GM20000 (cell line): ENCODE data around the gene LBX2.
A peak's percentile ranks its signal among the peaks of the same experiment; 100 is the strongest.

Experiments
- DNase-seq: peaks from one replicate; pipeline ENCODE4 v3.0.0; 2012; ENCODE audit warnings: low spot score
- TF ChIP-seq, protein P1 (sequence below): IDR thresholded peaks from 2 replicates; pipeline ENCODE4 v1.5.1; 2012; ENCODE audit warnings: mild to moderate bottlenecking, control low read depth; ENCODE audit errors: extremely low read depth, missing control alignments

LBX2 gene

DNA sequence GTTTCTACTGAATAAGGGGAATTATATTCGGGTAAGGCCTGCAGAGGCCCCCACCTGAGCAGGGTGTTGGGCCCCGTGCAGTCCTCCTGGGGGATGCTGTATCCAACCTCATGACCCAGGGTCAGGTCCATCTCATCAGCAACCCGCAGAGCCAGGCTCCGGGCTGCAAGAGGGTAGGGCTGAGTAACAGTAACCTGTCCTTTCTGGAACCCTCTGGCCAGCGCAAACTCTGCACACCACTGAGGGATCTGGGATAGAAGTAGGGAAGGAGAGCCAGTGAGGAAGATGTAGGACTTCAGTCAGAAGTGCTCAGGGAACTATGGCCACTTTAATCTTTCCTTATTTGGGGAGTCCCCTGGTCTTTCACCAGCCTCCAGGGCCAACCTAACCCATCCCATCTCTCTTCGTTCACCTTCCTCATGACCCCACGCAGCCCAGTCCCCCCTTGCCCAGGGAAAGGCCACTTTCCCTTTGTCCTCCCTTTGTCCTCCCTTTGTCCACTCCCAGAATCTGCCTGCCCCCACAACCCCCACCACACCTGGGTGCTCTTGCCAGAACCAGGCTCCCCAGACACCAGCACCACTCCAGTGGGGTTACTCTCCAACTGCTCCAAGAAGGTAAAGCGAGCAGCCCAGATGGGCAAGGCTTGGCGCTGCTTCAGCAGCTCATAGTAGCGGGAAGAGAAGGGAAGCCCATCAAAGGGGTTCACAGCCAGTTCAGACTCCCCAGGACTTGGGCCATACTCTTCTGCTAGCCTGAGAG is 25.7 kb upstream of the LBX2 start:
- TF ChIP-seq, protein P1, sequence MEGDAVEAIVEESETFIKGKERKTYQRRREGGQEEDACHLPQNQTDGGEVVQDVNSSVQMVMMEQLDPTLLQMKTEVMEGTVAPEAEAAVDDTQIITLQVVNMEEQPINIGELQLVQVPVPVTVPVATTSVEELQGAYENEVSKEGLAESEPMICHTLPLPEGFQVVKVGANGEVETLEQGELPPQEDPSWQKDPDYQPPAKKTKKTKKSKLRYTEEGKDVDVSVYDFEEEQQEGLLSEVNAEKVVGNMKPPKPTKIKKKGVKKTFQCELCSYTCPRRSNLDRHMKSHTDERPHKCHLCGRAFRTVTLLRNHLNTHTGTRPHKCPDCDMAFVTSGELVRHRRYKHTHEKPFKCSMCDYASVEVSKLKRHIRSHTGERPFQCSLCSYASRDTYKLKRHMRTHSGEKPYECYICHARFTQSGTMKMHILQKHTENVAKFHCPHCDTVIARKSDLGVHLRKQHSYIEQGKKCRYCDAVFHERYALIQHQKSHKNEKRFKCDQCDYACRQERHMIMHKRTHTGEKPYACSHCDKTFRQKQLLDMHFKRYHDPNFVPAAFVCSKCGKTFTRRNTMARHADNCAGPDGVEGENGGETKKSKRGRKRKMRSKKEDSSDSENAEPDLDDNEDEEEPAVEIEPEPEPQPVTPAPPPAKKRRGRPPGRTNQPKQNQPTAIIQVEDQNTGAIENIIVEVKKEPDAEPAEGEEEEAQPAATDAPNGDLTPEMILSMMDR = no peak
- DNase-seq = no peak

DNA sequence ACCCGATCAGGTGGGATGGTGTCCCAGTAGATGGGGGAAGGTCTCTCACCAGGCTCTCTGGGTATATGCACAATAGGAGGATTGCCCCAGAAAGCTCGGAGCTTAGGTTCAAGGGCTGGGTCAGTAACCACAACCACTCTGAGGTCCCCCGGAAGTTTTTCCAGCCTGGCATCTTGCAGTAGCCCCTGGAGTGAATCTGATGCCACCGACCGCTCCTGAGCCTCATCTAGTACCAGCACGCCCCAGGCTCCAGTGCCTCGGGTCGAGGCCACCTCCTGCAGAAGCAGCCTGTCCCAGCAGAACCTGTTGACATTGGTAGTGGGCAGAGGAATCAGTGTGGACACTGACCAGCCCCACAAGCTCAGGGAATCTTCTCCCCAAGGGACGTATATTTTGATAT is 24.6 kb upstream of the LBX2 start:
- no peak for DNase-seq
- TF ChIP-seq, protein P1 = no peak

DNA sequence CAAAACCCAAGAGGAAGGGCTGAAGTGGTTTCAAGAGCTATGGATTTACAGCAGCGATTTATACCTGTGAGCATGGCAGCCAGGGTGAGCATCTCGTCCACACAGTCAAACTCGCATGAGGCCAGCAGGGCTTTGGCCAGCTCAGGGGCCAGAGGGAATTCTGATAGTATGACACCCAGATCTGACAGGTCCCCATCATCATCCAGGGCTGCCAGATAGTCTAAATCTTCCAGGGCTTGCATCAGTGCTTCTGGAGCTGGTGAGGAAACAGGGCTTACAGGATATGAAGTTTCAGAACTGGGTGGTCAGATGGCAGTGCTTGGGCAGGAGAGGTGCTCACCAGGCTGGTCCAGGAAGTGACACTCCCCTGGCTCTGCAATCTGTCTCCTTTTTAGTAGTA is 23.1 kb upstream of the LBX2 start:
- DNase-seq = no peak

DNA sequence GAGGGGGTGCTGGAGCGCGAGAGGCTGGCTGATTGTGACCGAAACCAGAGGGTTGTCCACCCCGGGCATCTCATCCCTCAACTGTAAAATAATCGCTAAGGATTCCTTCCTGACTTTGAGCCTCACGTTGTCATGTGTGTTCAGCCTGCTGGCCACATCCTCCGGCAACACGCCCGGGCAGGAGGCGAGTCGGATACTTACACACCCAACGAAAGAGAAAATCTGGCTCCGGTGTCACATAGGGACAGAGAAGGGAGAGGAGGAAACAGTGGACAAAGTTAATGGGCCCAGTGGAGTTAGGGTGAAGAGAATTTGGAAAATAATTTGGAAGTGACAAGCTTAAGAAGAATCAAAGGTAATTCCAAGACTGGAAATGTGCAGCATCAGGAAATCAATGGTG is 17.2 kb upstream of the LBX2 start:
- DNase-seq = no peak
- TF ChIP-seq, protein P1 = no peak

More for the DNA sequence above, 23.1 kb upstream of the LBX2 start:
- TF ChIP-seq, protein P1 = no peak

DNA sequence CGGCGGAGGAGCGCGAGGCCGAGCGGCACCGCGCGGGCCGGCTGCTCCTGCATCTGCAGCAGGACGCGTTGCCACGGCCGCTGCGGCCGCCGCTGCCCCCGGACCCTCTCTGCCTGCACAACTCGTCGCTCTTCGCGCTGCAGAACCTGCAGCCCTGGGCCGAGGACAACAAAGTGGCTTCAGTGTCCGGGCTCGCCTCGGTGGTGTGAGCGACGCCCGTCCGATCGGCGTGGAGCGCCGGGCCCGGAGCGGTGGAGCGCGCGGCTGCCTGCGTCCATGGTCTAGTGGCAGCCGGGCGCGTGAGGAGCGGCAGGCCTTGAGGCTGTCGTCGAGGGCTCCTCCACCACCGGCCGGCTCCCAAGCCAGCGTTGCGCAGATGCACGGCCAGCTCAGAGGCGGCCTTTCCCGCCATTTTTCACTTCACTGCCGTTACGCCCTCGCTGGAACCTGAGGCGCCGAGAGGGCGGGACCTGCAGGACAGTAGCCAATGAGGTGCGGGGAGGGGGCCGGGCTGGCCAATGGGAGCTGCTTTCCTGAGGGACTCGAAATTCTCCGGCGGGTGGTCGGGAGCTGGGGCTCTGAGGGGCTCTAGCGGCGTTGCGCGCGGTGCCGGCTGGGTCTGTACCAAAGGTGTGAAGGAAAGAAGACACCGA is 16.7 kb upstream of the LBX2 start:
- TF ChIP-seq, protein P1 = no peak
- peak; percentile 95 for DNase-seq

DNA sequence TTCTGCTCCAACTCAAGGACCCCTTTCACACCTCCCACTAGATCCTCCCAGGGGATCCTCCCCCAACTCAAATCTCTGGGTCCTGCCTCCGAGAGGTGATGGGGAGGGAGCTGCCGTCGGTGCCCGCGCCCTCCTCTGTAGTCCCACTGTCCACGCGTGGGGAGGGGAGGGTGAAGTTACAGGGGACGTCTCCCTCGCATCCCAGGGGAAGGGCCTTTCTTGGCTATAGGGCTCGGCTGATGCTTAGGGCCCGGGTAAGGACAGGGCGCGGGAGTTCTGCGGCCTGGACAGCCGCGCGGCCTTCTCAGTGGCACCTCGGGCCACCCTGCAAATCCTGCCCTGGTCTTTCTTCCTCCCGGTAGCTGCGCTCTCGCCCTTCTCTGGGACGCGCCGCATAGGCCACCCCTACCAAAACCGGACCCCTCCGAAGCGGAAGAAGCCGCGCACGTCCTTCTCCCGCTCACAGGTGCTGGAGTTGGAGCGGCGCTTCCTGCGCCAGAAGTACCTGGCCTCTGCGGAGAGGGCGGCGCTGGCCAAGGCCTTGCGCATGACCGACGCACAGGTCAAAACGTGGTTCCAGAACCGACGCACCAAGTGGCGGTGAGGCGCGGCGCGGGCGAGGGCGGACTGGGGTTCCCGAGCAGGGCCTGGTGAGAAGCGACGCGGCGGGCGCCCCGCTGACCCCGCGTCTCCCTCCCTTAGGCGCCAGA is 16.0 kb upstream of the LBX2 start:
- DNase-seq = peak; percentile 45
- TF ChIP-seq, protein P1 = no peak
